Keratinocyte (primary cell): ENCODE results near the gene PIP. TPM values are rescaled to one million over a fixed set of nuclear protein-coding genes. Genes with fewer than 3 reads are reported as not detected.

Experiments used
- DNase-seq: peaks from one replicate; pipeline ENCODE4 v3.0.0-alpha.2; 2011; ENCODE audit warnings: low read depth, missing footprints, low spot score
- FAIRE-seq: peaks from 2 replicates; lab custom pipeline; 2011; peaks lifted over from hg19 to GRCh38; lab: Jason Lieb, UNC
- H2AFZ ChIP-seq: 2 replicates; pipeline ENCODE4 v1.6.0; 2012; ENCODE audit warnings: low read length, control low read depth, inconsistent platforms; ENCODE audit not compliant: control insufficient read depth
- H3K27ac ChIP-seq: 2 replicates; pipeline ENCODE4 v1.5.1; 2011; ENCODE audit warnings: low read length; ENCODE audit not compliant: control insufficient read depth, insufficient read depth
- H3K27me3 ChIP-seq: 3 replicates; pipeline ENCODE4 v1.6.0; 2011; ENCODE audit warnings: low read length; ENCODE audit not compliant: control insufficient read depth, insufficient read depth; ENCODE audit errors: extremely low read depth
- H3K36me3 ChIP-seq, 2 experiments: 2 replicates in 1 of 2; 3 replicates in 1 of 2; pipeline ENCODE4 v1.5.1; 2011; ENCODE audit warnings: low read length in 2 of 2, mild to moderate bottlenecking in 1 of 2; ENCODE audit not compliant: control insufficient read depth in 2 of 2, insufficient read depth in 2 of 2; ENCODE audit errors: extremely low read depth in 1 of 2
- H3K4me1 ChIP-seq: 3 replicates; pipeline ENCODE4 v1.5.1; 2011; ENCODE audit warnings: low read length; ENCODE audit not compliant: control insufficient read depth, insufficient read depth; ENCODE audit errors: extremely low read depth
- H3K4me2 ChIP-seq: 3 replicates; pipeline ENCODE4 v1.6.0; 2011; ENCODE audit warnings: low read depth, low read length; ENCODE audit not compliant: control insufficient read depth, insufficient read depth; ENCODE audit errors: extremely low read depth
- H3K4me3 ChIP-seq, 3 experiments: fragments of 200-600 bp in 1 of 3; sonication (generic) in 1 of 3; 2 replicates in 2 of 3; 3 replicates in 1 of 3; pipeline ENCODE4 v1.5.1; 2011 to 2016; ENCODE audit warnings: low read length in 3 of 3, mild to moderate bottlenecking in 3 of 3, control low read depth in 2 of 3, inconsistent platforms in 1 of 3, low read depth in 1 of 3, mixed read lengths in 1 of 3, mixed run types in 1 of 3, moderate library complexity in 1 of 3; ENCODE audit not compliant: control insufficient read depth in 2 of 3, insufficient read depth in 2 of 3; ENCODE audit errors: extremely low read depth in 1 of 3
- H3K79me2 ChIP-seq: 2 replicates; pipeline ENCODE4 v1.6.0; 2012; ENCODE audit warnings: low read length; ENCODE audit not compliant: control insufficient read depth, insufficient read depth
- H3K9ac ChIP-seq: 3 replicates; pipeline ENCODE4 v1.6.0; 2011; ENCODE audit warnings: low read length; ENCODE audit not compliant: control insufficient read depth, insufficient read depth; ENCODE audit errors: extremely low read depth
- H3K9me1 ChIP-seq: 3 replicates; pipeline ENCODE4 v1.6.0; 2011; ENCODE audit warnings: low read length; ENCODE audit not compliant: control insufficient read depth, insufficient read depth; ENCODE audit errors: extremely low read depth
- H3K9me3 ChIP-seq: 2 replicates; pipeline ENCODE4 v1.5.1; 2012; ENCODE audit warnings: low read depth, low read length; ENCODE audit not compliant: control insufficient read depth
- H4K20me1 ChIP-seq: 3 replicates; pipeline ENCODE4 v1.6.0; 2011; ENCODE audit warnings: low read length; ENCODE audit not compliant: control insufficient read depth, insufficient read depth; ENCODE audit errors: extremely low read depth
- CTCF ChIP-seq, 3 experiments: IDR thresholded peaks in 1 of 3; conservative IDR thresholded peaks in 1 of 3; optimal IDR thresholded peaks in 1 of 3; 2 replicates in 2 of 3; 3 replicates in 1 of 3; pipeline versions ENCODE3 to v1.5.1; 2011; ENCODE audit warnings: low read length in 3 of 3, mild to moderate bottlenecking in 3 of 3, moderate library complexity in 2 of 3, control low read depth in 1 of 3, inconsistent platforms in 1 of 3; ENCODE audit not compliant: insufficient read depth in 2 of 3; ENCODE audit errors: extremely low read depth in 1 of 3
- EZH2 ChIP-seq: IDR thresholded peaks from one replicate; pipeline ENCODE4 v1.6.1; 2012; ENCODE audit warnings: inconsistent platforms, mild to moderate bottlenecking, low read length, moderate library complexity
- dilution Hi-C: fragments of 300-500 bp; cut with MboI; formaldehyde crosslinking; loops from one replicate; pipeline ENCODE4 v1.7.0; 2020; ENCODE audit warnings: low sequenced_read_pairs; ENCODE audit not compliant: extremely low pct_ligation_motif_present
- polyA plus RNA-seq, 5 experiments: library from polyadenylated mRNA; depleted of rRNA in 3 of 5; stranded (reverse) in 3 of 5; stranded (forward) in 1 of 5; unstranded in 1 of 5; fragments of >200 nt; gene quantifications; 1 replicate in 1 of 5; 2 replicates in 3 of 5; 3 replicates in 1 of 5; pipeline versions ENCODE4 v1.2.1 to v1.2.3, GENCODE V29; 2011 to 2012; ENCODE audit warnings: missing spikeins in 2 of 5, low read depth in 1 of 5, low replicate concordance in 1 of 5

PIP gene
- polyA plus RNA-seq, 1 donor (not counting 4 experiments of a cell fraction or from before 2014, with no cell fraction given), result not detected

- no peak overlapping the region for H3K27ac ChIP-seq
- H3K4me3 ChIP-seq, result no peak overlapping the region
- DNase-seq, result no peak
- H3K4me1 ChIP-seq, result no peaks in the 10 kb centered on the region
- no peaks in the 10 kb centered on the region for H3K9me3 ChIP-seq
- no peaks in the 10 kb centered on the region for H3K9me1 ChIP-seq
- no peak overlapping the region for H2AFZ ChIP-seq
- no peak overlapping the region for H3K9ac ChIP-seq
- H3K36me3 ChIP-seq, result no peaks in the 10 kb centered on the region
- no peak for FAIRE-seq
- no peak overlapping the region for H3K4me2 ChIP-seq
- TF ChIP-seq CTCF (optimal IDR thresholded peaks at IDR 0.05 in 1 of 3, IDR thresholded peaks at IDR 0.05 in 1 of 3, conservative IDR thresholded peaks at IDR 0.05 in 1 of 3; ENCODE audit: extremely low read depth in 1 of 3, insufficient read depth in 2 of 3, low read length in 3 of 3), result no peak
- TF ChIP-seq EZH2, result no peak
- no peaks in the 10 kb centered on the region for H4K20me1 ChIP-seq
- dilution Hi-C loops, result no loop called here
- no peaks in the 10 kb centered on the region for H3K79me2 ChIP-seq
- H3K27me3 ChIP-seq, result no peaks in the 10 kb centered on the region
Observed at GRCh38 chr7:143181349-143181748, 49.5 kb downstream of the PIP start.

- TF ChIP-seq CTCF (optimal IDR thresholded peaks at IDR 0.05 in 1 of 3, IDR thresholded peaks at IDR 0.05 in 1 of 3, conservative IDR thresholded peaks at IDR 0.05 in 1 of 3; ENCODE audit: extremely low read depth in 1 of 3, insufficient read depth in 2 of 3, low read length in 3 of 3), result no peak
- TF ChIP-seq EZH2, result no peak
- no peak within 1 kb of the TSS for H3K9ac ChIP-seq
- no peaks in the 10 kb centered on the region for H3K27me3 ChIP-seq
Observed at GRCh38 chr7:143183024-143183423, 51.1 kb downstream of the PIP start, which contains the start of gene TAS2R39. TAS2R39 (plus strand) TSS chr7:143183419; CDS start chr7:143183419, 0 bp downstream.

More at GRCh38 chr7:143183024-143183423, 51.1 kb downstream of the PIP start, which contains the start of gene TAS2R39:
- Histone ChIP-seq H2AFZ (no peak within 1 kb of the TSS), H3K4me2 (no peak within 1 kb of the TSS), H3K4me3 (no peak within 1 kb of the TSS), H3K9me1 (no peaks in the 10 kb centered on the region), H3K9me3 (no peaks in the 10 kb centered on the region), H3K4me1 (no peaks in the 10 kb centered on the region), H3K79me2 (no peaks in the 10 kb centered on the region), H3K36me3 (no peaks in the 10 kb centered on the region), H3K27ac (no peak within 1 kb of the TSS), H4K20me1 (no peaks in the 10 kb centered on the region)
- no peak for DNase-seq
- dilution Hi-C loops, result no loop called here
- no peak for FAIRE-seq
